H54 (cell line): ENCODE results near the gene FGFR3.
"Not testable (repeated sequence)": the region's sequence is repeated elsewhere in the genome, so short reads cannot be mapped to it uniquely, and the experiment has no call there.

Experiments
- DNase-seq: peaks from one replicate; pipeline ENCODE4 v3.0.0; 2011; ENCODE audit warnings: low spot score, mixed read lengths; ENCODE audit not compliant: insufficient read length
- FAIRE-seq: peaks from 3 replicates; lab custom pipeline; 2011; peaks lifted over from hg19 to GRCh38; lab: Jason Lieb, UNC
- POLR2A ChIP-seq: IDR thresholded peaks from 2 replicates; pipeline ENCODE4 v1.6.1; 2011; ENCODE audit warnings: low read depth, mild to moderate bottlenecking, low read length

FGFR3 gene

DNA sequence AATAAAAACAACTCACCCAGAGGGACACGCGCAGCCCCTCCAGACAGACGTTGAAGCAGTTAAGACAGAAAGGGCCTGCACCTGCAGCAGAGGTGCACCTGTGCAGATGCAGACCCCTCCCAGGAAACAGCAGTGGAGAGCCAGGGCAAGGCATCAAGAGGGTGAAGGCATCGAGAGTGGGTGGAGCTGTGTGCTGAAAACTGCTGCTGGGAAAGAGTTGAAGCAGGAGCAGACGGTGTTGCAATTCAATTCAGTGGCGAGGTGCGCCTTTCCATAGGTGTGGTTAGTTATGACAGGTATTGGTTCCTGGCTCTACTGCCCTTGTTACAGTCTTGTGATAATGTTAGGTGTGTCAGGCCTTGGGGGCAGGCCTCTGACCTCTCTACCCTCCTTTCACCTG lies 46.2 kb downstream of the FGFR3 start:
- TF ChIP-seq POLR2A, result no peak
- DNase-seq (no peak), FAIRE-seq (no peak)

DNA sequence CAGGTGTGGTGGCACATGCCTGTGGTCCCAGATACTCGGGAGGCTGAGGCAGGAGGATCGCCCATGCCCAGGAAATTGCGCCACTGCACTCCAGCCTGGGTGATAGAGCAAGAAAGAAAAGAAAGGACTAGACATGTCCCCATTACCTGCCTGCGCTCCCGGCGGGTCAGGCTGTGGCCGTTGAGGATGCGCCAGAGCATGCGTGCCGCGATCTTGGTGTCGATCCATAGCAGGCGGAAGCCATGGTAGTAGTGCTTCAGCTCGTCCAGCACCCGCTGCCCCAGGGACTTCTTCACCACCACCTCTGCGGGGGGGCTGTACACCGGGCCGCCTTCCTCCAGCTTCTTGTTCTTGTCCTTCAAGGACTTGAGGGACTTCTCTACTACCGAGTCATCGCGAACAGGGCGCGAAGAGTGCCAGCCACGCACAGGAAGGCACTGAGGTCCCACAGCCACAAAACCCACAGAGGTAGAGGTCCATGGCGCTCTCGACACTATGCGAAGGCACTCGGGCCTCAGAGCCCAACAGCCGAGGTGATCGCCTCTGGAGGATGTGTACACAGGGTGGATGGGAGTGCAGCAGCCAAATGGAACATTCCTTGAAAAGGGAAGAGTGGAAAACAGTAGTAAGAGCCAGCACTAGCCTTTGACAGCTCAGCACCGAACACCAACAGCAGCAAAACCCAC lies 48.3 kb downstream of the FGFR3 start:
- no peak for TF ChIP-seq POLR2A
- DNase-seq (no peak), FAIRE-seq (no peak)

DNA sequence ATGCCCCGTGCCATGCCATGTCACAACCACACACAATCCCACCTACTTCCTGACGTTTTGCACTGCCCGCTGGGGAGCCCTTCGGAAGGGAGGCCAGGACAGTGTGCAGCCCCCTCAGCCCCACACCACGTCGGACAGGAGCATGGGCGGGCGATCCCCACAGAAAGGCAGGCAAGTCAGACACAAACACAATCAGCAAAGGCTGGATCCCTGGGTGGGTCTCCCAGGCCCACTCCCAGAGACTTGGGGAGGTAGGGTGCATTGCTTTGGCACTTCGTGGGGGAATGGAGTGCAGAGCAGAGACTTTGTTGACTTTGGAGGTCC lies 48.8 kb downstream of the FGFR3 start:
- no peak for TF ChIP-seq POLR2A
- DNase-seq (no peak), FAIRE-seq (no peak)

DNA sequence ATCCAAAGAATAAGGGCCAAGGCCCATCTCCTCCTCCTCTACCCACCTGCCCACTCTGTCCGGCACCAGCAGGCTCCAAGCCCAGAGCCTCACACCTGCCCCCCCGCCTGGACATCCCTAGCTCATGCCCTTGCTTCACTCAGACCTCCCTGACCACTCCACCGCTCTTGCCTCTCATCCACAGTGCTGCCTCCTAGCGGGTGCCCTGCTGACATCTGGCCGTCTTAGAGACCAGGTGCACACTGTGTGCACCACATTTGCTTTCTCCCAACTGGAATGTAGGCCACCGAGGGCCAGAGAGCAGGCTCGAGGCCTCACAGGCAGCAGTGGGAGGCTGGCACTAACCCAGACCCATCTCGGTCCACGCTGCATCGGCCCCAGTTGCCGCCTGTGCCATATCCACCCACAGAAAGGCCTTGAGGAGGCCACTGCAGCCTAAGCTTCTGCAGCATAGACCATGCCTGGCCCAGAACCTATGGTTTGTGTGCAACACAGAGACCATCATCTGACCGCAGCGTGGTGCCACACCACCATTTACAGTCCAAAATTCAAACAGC lies 49.3 kb downstream of the FGFR3 start:
- FAIRE-seq, result no peak
- TF ChIP-seq POLR2A, result no peak
- no peak for DNase-seq

DNA sequence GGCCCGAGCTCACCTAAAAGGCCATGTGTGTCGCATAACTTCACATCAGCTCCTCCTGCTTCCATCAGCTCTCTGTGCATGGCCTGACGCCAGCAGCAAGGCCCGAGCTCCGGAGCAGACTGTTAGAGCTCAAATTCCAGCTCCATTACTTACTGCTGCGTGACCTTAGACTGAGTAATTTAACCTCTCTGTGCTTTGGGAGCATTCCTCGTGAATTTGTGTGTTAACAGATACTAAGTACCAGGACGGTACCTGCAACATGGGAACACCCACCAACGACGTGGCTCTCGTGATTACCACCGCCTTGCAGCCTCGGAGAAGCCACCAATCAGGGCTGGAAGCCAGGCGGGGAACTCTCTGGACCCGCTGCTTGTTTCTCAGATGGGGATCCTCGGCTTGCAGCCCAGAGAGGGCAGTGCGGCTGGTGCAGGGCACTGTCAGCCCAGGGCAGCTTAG lies 49.9 kb downstream of the FGFR3 start:
- FAIRE-seq, result peak; percentile 76
- peak; percentile 68 for DNase-seq
- TF ChIP-seq POLR2A, result no peak

DNA sequence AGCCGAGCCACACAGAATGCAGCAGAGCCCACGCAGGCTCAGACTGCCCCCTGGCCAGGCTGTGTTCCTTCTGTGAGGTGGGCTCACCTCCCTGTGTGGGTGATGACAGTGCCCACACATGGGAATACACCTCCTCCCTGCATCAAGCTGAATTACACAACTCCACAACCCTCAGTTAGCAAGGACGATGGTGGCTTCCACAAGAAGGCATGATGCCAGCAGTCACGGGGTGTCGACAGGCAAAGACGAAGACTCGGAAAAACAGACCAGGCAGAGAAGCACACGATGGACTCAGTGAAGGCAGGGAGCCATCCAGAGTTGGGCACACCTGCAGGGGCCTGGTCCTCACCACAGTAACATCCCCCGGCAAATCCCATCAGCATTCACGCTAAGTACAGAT lies 50.8 kb downstream of the FGFR3 start:
- DNase-seq (no peak), FAIRE-seq (no peak)
- TF ChIP-seq POLR2A, result no peak

DNA sequence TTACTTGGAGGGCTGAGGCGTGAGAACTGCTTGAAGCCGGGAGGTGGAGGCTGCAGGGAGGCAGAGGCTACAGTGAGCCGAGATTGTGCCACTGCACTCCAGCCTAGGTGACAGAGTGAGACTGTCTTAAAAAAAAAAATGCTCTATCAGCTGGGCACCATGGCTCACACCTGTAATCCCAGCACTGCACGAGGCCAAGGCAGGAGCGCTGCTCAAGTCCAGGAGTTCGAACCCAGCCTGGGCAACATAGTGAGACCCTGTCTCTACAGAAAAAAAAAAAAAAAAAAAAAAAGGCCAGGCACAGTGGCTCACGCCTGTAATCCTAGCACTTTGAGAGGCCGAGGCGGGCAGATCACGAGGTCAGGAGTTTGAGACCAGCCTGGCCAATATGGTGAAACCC lies 51.5 kb downstream of the FGFR3 start:
- FAIRE-seq, result not testable (repeated sequence)

DNA sequence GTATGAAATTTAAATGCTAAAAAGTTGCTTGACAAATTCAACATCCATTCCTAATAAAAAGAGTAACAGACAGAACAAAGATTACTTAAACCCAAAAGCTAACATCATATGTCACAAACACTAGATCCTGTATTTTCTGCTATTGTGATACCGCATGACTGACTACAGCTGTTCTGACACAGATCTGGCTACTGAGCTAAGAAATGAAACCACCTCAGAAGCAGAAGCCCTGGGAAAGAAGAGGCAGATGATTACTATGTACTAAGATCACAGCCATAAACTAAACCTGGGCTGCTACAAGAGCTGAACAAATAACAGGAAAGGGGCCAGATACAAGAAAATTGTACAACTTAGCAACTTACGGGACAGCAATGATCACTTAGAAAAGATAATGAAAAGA lies 53.5 kb downstream of the FGFR3 start:
- FAIRE-seq (no peak), DNase-seq (no peak)
- no peak for TF ChIP-seq POLR2A

More for the DNA sequence above, 51.5 kb downstream of the FGFR3 start:
- DNase-seq, result not testable (repeated sequence)

DNA sequence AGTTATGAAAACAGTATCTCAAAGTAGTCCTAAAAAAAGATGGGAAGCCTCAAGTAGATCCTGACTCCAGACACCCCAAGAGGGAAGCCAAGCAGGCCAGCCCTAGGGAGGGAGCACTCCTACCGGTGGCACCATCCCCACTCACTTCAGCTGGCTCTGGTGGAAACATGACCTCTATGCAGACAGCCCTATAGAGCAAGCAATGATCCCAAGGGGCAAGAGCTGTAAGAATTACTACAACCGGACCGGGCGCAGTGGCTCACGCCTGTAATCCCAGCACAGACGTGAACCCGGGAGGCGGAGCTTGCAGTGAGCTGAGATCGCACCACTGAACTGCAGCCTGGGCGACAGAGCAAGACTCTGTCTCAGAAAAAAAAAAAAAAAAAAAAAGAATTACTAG lies 57.2 kb downstream of the FGFR3 start:
- FAIRE-seq (no peak), DNase-seq (no peak)
- TF ChIP-seq POLR2A, result no peak

DNA sequence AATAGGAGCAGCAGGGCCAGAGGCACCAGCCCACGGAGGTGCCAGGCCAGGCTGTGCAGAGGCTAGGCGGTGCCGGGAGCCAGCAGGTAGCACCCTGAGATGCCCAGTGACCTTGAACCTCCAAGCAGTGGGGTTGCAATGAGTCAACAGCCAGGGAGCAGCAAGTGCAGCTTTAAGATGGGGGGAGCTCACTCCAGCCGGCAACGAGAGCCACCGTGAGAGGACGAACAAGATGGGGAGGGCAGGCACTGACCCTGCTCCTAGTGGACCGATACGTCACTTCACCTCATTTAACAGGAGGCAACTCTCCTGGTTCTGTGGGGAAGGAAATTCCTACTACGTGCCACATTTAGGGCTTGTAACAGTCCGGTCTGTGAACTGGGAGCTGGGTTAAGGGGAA lies 58.1 kb downstream of the FGFR3 start:
- DNase-seq (no peak), FAIRE-seq (no peak)
- TF ChIP-seq POLR2A, result no peak

DNA sequence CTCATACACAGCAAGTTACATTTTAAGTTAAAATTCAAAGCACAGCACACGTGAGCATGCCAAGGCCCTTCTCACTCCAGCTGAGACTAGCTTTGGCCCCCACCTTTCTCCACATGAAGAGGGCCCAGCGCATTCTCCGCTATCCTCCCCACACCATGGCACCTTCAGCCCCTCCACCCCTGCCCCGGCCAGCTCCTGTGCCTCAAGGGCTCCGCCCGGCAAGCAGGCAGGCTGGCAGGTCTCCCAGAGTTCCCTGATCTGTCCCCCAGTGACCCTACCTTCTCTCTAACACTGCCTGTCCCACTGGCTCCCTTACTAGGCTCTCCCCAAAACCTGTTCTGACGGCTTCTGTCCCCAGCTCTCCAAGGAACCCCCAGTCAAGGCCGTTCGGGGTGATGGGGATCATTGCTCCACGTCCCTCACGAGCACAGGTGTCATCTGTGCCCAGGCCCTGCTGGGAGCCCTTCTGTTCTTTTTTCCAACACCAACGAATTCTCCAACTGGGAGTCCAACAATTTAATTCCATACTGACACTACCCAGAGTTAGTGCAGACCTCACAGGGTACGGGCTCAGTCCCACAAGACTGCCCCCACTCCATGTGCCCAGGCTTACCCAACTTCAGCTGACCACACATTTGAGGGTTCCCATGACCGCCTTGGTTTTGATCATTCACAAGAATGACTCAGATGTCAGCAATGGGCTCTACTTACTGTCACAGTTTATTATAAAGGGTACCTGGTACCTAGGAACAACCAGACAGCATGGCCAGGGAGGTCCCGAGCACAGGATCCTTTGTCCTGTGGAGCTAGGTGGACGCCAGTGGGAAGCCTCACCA lies 58.7 kb downstream of the FGFR3 start:
- TF ChIP-seq POLR2A, result no peak
- no peak for FAIRE-seq
- no peak for DNase-seq

DNA sequence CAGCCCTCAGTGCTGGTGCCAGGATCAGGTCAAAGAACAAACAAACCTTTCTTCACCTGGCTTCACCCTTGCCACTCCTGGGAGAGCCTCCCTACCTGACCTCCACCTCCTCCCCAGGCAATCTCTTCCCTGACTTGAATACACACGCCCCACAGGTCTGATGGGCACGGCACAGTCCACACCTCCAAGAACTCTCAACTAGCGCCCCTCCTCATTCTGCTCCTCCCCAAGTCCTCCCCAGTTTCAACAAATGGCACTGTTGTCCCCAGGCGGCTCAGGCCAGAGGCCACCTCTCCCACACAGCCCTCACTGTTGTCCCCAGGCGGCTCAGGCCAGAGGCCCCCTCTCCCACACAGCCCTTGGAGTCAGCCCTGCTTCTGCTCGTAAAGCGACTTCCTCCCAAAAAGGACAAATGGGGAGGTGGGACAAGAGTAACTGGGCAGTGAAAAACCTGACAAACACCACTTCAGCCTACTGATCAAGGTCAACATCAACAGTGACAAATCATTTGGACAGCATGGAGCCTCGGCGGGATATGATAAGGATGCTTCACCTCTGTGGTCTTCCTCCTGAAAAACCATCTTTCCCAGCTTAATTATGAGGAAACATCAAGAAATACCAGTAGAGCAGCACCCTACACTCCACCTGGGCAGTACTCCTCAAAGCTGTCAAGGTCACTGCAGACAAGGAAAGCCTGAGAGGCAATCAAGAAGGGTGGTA lies 60.0 kb downstream of the FGFR3 start:
- TF ChIP-seq POLR2A, result no peak
- FAIRE-seq (no peak), DNase-seq (no peak)

DNA sequence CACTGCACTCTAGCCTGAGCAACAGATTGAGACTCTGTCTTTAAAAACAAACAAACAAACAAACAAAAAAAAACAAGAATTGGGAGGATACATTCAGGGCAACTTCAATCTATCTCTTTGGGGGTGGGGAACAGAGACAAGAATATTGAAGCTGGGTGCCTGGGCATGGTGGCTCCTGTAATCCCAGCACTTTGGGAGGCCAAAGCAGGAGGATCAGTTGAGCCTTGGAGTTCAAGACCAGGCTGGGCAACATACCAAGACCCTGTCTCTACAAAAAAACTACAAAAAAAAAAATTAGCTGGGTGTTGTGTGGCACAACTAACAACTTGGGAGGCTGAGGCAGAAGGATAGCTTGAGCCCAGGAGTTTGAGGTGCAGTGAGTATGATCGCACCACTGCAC lies 61.7 kb downstream of the FGFR3 start:
- DNase-seq (no peak), FAIRE-seq (no peak)
- TF ChIP-seq POLR2A, result no peak
